PC-9 (cell line): ENCODE measurements around the gene TRAPPC6A.

Experiments used
- EZH2 ChIP-seq: fragments of 200-600 bp; sonication (generic); IDR thresholded peaks from 2 replicates; pipeline ENCODE4 v1.8.0; 2017; ENCODE audit warnings: antibody characterized with exemption, low read depth
- TF ChIP-seq, protein P1 (sequence below): fragments of 200-600 bp; sonication (generic); conservative IDR thresholded peaks from 2 replicates; pipeline ENCODE4 v1.6.1; 2017; ENCODE audit warnings: mixed run types, antibody characterized with exemption, mild to moderate bottlenecking, moderate library complexity

DNA sequence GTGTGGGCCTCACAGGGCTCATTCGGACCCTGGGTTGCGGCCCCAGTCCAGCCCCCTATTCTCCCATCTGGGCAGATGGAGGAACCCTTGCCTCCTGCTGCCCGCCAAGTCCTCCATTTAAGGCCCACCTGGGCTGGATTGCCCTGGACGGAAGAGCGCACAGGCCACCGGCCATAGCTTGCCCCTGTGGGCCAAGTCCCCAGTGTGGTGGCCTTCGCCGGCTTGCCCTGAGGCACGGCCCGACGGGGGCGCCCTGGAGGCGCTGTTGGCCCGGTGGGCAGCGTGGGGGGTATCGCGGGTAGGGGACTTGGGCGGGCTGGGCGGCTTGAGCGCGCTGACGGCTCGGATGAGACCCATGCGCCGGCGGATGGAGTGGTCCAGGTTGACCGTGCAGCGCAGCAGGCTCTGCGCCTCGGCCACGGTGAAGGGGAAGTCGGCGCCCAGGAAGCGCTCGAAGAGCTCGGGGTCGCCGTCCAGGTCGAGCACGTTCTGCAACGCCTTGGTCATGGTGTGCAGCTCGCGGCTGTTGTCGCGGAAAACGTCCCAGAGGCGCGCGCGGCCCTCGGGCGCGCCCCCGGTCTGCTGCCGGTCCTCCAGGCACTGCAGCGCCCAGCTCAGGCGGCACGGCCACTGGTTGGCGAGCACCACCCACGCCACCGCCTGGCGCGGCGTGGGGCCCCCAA, 26.1 kb downstream of the TRAPPC6A start:
- TF ChIP-seq, protein P1, sequence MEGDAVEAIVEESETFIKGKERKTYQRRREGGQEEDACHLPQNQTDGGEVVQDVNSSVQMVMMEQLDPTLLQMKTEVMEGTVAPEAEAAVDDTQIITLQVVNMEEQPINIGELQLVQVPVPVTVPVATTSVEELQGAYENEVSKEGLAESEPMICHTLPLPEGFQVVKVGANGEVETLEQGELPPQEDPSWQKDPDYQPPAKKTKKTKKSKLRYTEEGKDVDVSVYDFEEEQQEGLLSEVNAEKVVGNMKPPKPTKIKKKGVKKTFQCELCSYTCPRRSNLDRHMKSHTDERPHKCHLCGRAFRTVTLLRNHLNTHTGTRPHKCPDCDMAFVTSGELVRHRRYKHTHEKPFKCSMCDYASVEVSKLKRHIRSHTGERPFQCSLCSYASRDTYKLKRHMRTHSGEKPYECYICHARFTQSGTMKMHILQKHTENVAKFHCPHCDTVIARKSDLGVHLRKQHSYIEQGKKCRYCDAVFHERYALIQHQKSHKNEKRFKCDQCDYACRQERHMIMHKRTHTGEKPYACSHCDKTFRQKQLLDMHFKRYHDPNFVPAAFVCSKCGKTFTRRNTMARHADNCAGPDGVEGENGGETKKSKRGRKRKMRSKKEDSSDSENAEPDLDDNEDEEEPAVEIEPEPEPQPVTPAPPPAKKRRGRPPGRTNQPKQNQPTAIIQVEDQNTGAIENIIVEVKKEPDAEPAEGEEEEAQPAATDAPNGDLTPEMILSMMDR, result no peak
- TF ChIP-seq EZH2, result no peak
